ENCODE measurements around the gene PLXNB3.

PLXNB3 gene

DNA sequence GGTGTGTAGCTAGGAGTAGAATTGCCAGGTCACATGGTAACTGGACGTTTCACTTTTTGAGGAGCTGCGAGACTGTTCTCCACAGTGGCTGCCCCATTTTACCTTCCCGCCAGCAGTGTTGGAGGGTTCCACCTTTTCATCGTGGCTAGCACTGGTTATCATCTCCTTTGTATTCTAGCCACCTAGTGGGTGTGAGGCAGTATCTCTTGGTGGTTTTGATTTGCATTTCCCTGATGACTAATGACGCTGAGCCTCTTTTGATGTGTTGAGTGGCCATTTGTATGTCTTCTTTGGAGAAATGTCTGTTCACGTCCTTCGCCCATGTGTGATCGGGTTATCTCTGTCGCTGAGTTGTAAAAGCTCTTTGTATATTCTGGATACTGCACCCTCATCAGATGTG lies 28.8 kb upstream of the PLXNB3 start:
- Histone ChIP-seq H3K9me2 (replicated peaks; ENCODE audit: insufficient read depth, low read length) (no peaks in the 10 kb centered on the region), H3F3A (ENCODE audit: insufficient read depth) (no peaks in the 10 kb centered on the region), H3K4me3 (ENCODE audit: insufficient read depth, low read length, poor library complexity, severe bottlenecking) (no peak overlapping the region), H3K4me2 (ENCODE audit: low read depth, low read length, poor library complexity, severe bottlenecking) (no peak overlapping the region), H3K79me2 (ENCODE audit: insufficient read depth, low read length) (no peaks in the 10 kb centered on the region), H3K9me3 (ENCODE audit: insufficient read depth, low read length) (no peaks in the 10 kb centered on the region), H2AFZ (ENCODE audit: low read depth, low read length, severe bottlenecking) (no peak overlapping the region), H3K36me3 (ENCODE audit: low read length) (no peaks in the 10 kb centered on the region), H3K9ac (ENCODE audit: low read length) (no peak overlapping the region), H4K20me1 (ENCODE audit: low read depth, low read length) (no peaks in the 10 kb centered on the region), H3K27ac (ENCODE audit: low read depth, low read length) (no peak overlapping the region), H3K27me3 (ENCODE audit: low read length) (no peaks in the 10 kb centered on the region)
- no peak for TF ChIP-seq EZH2phosphoT487 (conservative IDR thresholded peaks at IDR 0.05; ENCODE audit: low read length)
- TF ChIP-seq, protein P1, sequence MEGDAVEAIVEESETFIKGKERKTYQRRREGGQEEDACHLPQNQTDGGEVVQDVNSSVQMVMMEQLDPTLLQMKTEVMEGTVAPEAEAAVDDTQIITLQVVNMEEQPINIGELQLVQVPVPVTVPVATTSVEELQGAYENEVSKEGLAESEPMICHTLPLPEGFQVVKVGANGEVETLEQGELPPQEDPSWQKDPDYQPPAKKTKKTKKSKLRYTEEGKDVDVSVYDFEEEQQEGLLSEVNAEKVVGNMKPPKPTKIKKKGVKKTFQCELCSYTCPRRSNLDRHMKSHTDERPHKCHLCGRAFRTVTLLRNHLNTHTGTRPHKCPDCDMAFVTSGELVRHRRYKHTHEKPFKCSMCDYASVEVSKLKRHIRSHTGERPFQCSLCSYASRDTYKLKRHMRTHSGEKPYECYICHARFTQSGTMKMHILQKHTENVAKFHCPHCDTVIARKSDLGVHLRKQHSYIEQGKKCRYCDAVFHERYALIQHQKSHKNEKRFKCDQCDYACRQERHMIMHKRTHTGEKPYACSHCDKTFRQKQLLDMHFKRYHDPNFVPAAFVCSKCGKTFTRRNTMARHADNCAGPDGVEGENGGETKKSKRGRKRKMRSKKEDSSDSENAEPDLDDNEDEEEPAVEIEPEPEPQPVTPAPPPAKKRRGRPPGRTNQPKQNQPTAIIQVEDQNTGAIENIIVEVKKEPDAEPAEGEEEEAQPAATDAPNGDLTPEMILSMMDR (IDR thresholded peaks at IDR 0.05; ENCODE audit: insufficient read depth, low read length, poor library complexity, severe bottlenecking): no peak

DNA sequence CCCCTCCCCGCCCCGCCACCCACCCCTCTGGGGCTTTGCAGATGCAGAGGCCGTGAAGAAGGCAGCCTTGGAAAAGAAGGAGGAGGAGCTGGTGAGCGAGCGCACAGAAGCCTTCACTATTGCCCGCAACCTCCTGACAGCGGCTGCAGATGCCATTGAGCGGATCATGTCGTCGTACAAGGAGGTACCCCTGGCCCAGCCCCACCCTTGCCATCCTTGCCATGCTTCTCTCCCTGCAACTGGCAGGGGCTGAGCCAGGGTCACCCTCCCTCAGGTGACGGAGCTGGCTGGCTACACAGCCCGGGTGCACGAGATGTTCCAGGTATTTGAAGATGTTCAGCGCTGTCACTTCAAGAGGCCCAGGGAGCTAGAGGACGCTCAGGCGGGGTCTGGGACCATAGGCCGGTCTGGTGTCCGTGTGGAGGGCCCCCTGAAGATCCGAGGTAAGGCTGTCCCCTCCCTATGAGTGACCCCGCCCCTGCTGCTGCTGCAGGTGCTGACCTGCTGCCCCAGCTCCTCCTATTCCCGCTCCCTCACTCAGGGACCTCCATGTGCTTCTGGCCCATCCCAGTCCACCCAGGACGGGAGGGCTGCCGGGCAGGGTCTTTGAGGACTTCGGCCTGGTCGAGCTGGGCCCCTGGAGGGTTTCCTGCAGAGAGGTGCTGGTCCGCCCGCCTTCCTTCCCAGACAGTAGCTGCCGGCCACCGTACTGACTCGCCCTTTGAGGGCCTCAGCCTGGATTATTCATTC lies 27.8 kb upstream of the PLXNB3 start:
- H4K20me1 ChIP-seq (ENCODE audit: low read depth, low read length): no peaks in the 10 kb centered on the region
- TF ChIP-seq, protein P1 (IDR thresholded peaks at IDR 0.05; ENCODE audit: insufficient read depth, low read length, poor library complexity, severe bottlenecking): no peak
- TF ChIP-seq EZH2phosphoT487 (conservative IDR thresholded peaks at IDR 0.05; ENCODE audit: low read length): no peak
- no peak overlapping the region for H3K9ac ChIP-seq (ENCODE audit: low read length)

DNA sequence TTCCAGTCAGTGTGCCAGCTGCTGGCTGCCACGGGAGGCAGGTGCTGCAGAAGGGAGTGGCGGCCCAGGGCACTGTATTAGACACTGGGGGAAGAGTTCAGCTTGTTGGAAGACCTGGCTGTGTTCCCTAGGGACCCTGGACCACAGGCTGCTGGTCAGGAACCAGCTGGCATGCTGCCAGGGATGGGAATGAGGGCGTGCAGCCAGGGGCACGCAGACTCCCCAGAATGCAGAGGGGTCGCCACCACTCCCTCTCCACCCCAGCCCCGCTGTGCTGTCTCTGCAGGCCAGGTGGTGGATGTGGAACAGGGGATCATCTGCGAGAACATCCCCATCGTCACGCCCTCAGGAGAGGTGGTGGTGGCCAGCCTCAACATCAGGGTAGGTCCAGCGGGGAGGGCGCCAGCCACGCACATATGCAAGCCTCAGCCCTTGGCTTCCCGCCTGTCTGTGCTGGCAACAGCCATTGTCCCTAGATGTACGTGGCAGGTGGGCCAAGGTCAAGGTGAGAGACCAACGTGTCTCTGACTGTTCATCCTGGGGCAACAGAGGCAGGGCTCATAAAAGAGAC lies 27.1 kb upstream of the PLXNB3 start:
- H3K4me2 ChIP-seq (ENCODE audit: low read depth, low read length, poor library complexity, severe bottlenecking): no peak overlapping the region
- no peak overlapping the region for H3K4me3 ChIP-seq (ENCODE audit: insufficient read depth, low read length, poor library complexity, severe bottlenecking)
- H3K9me3 ChIP-seq (ENCODE audit: insufficient read depth, low read length): no peaks in the 10 kb centered on the region
- TF ChIP-seq EZH2phosphoT487 (conservative IDR thresholded peaks at IDR 0.05; ENCODE audit: low read length): no peak
- TF ChIP-seq, protein P1 (IDR thresholded peaks at IDR 0.05; ENCODE audit: insufficient read depth, low read length, poor library complexity, severe bottlenecking): no peak
- no peaks in the 10 kb centered on the region for H3K79me2 ChIP-seq (ENCODE audit: insufficient read depth, low read length)
- H2AFZ ChIP-seq (ENCODE audit: low read depth, low read length, severe bottlenecking): no peak overlapping the region
- H3K9me2 ChIP-seq (replicated peaks; ENCODE audit: insufficient read depth, low read length): no peaks in the 10 kb centered on the region
- H3K27me3 ChIP-seq (ENCODE audit: low read length): no peaks in the 10 kb centered on the region
- no peak overlapping the region for H3K9ac ChIP-seq (ENCODE audit: low read length)
- H3K36me3 ChIP-seq (ENCODE audit: low read length): no peaks in the 10 kb centered on the region
- no peaks in the 10 kb centered on the region for H4K20me1 ChIP-seq (ENCODE audit: low read depth, low read length)
- H3F3A ChIP-seq (ENCODE audit: insufficient read depth): no peaks in the 10 kb centered on the region
- H3K27ac ChIP-seq (ENCODE audit: low read depth, low read length): no peak overlapping the region

More for the DNA sequence above, 27.8 kb upstream of the PLXNB3 start:
- H3K36me3 ChIP-seq (ENCODE audit: low read length): no peaks in the 10 kb centered on the region
- H3K27ac ChIP-seq (ENCODE audit: low read depth, low read length): no peak overlapping the region
- H3K79me2 ChIP-seq (ENCODE audit: insufficient read depth, low read length): no peaks in the 10 kb centered on the region
- no peaks in the 10 kb centered on the region for H3K9me2 ChIP-seq (replicated peaks; ENCODE audit: insufficient read depth, low read length)
- H3K4me2 ChIP-seq (ENCODE audit: low read depth, low read length, poor library complexity, severe bottlenecking): no peak overlapping the region
- no peaks in the 10 kb centered on the region for H3K27me3 ChIP-seq (ENCODE audit: low read length)
- no peaks in the 10 kb centered on the region for H3K9me3 ChIP-seq (ENCODE audit: insufficient read depth, low read length)
- no peak overlapping the region for H2AFZ ChIP-seq (ENCODE audit: low read depth, low read length, severe bottlenecking)
- no peak overlapping the region for H3K4me3 ChIP-seq (ENCODE audit: insufficient read depth, low read length, poor library complexity, severe bottlenecking)
- H3F3A ChIP-seq (ENCODE audit: insufficient read depth): no peaks in the 10 kb centered on the region
